Dendritic cell treated with granulocyte-macrophage colony-stimulating factor and Interleukin-4, amounts not matched to agents 40 ng/mL and 50 ng/mL, for 4 days (primary cell): Measurements from ENCODE around the gene MTRFR.
"Not testable (repeated sequence)": the region's sequence is repeated elsewhere in the genome, so short reads cannot be mapped to it uniquely, and the experiment has no call there.

Source experiments
- H3K27ac Mint-ChIP-seq: one replicate; pipeline ENCODE4 v1.8.0; 2022; ENCODE audit warnings: mild to moderate bottlenecking, mixed read lengths
- H3K27me3 Mint-ChIP-seq: one replicate; pipeline ENCODE4 v1.8.0; 2022; ENCODE audit warnings: mild to moderate bottlenecking, mixed read lengths
- H3K36me3 Mint-ChIP-seq: one replicate; pipeline ENCODE4 v1.8.0; 2022; ENCODE audit warnings: low read depth, mixed read lengths
- H3K4me1 Mint-ChIP-seq: one replicate; pipeline ENCODE4 v1.8.0; 2022; ENCODE audit warnings: low read depth, mixed read lengths
- H3K4me3 Mint-ChIP-seq: one replicate; pipeline ENCODE4 v1.8.0; 2022; ENCODE audit warnings: mild to moderate bottlenecking, moderate library complexity, mixed read lengths
- H3K9me3 Mint-ChIP-seq: one replicate; pipeline ENCODE4 v1.8.0; 2022; ENCODE audit warnings: mixed read lengths
- intact Hi-C: fragments of 100-400 bp; cut with micrococcal nuclease; formaldehyde crosslinking; loops from one replicate; pipeline ENCODE4 v1.15.0; 2022

Gene MTRFR

DNA sequence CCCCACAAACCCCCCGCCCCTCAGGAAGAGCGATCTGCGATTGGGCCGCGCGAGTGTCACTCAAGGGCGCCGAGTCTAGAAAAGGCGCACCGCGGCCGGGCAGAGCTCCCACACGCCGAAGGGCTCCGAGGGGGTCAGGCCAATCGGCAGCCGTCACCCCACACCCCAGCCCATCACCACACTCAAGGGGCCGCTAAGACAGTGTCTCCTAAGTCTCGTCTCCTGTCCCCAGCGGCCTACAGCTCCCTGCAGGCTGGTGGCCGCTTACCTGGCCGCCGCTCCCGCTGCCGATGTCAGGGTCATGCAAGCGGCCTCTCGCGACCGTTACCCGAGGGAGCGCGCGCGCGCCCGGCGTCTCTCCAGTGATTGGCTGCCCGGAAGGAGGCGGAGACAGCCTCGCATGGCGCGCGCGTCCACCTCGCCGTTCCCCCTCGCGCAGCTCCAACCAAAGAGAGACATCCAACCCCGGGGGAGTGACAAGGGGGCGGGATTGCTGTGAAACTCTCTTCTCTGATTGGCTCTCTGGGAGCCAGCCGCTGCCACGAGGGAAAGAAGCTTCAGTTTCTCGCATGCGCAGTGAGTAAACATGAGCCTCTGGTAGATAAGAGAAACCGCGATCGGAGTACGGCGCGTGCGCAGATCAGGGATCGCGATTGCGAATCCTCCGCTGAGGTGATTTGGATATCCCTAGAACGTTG, at the start of gene MTRFR, which contains the start of gene MPHOSPH9:
Gene MTRFR (plus strand): TSS at position 630 of the 698 bp plus-strand sequence. CDS start 20,239 bp downstream, outside the sequence.
Gene MPHOSPH9 (minus strand): TSS at position 335 of the 698 bp plus-strand sequence. CDS start 2,777 bp downstream, outside the sequence.
- H3K36me3 Mint-ChIP-seq: peaks cover 43% of the 10 kb centered on the region
- H3K4me1 Mint-ChIP-seq: peaks cover 43% of the 10 kb centered on the region
- no peaks in the 10 kb centered on the region for H3K27me3 Mint-ChIP-seq
- peak within 1 kb of the TSS; percentile 99 for H3K4me3 Mint-ChIP-seq
- H3K27ac Mint-ChIP-seq: peak within 1 kb of the TSS; percentile 98
- no peaks in the 10 kb centered on the region for H3K9me3 Mint-ChIP-seq
- intact Hi-C loops: loop anchor here (5.0 to 10.0 kb wide), 2 partner anchors 251 to 368 kb away; partner anchors contain the start of gene ARL6IP4

DNA sequence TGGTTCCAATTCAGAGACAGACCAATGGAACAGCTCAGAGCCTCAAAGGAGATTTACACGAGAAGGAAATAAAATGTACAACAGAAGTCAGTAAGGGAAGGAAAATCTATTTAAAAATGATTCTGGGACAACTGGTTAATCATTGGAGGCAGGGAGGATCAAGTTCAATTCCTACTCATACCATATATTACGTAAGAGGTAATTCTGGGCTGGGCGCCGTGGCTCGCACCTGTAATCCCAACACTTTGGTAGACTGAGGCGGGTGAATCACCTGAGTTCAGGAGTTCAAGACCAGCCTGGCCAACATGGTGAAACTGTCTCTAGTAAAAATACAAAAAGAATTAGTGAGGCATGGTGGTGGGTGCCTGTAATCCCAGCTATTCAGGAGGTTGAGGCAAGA, 45.6 kb upstream of the MTRFR start:
- Mint-ChIP-seq H3K9me3 (no peaks in the 10 kb centered on the region), H3K27ac (no peak overlapping the region), H3K36me3 (peaks cover 86% of the 10 kb centered on the region), H3K4me1 (no peaks in the 10 kb centered on the region), H3K4me3 (no peak overlapping the region), H3K27me3 (no peaks in the 10 kb centered on the region)
- intact Hi-C loops: no loop called here

- Mint-ChIP-seq H3K27me3 (no peaks in the 10 kb centered on the region), H3K36me3 (peaks cover 78% of the 10 kb centered on the region), H3K4me1 (no peaks in the 10 kb centered on the region), H3K4me3 (no peak overlapping the region), H3K9me3 (no peaks in the 10 kb centered on the region), H3K27ac (no peak overlapping the region)
- intact Hi-C loops: no loop called here
Measured at GRCh38 chr12:123199936-123200335, 33.3 kb upstream of the MTRFR start.

GRCh38 chr12:123200414-123200813, 32.8 kb upstream of the MTRFR start:
- Mint-ChIP-seq H3K27me3 (no peaks in the 10 kb centered on the region), H3K4me1 (no peaks in the 10 kb centered on the region), H3K27ac (peak overlapping the region; percentile 28), H3K9me3 (no peaks in the 10 kb centered on the region), H3K4me3 (no peak overlapping the region), H3K36me3 (peaks cover 78% of the 10 kb centered on the region)
- intact Hi-C loops: no loop called here

- H3K4me1 Mint-ChIP-seq, H3K27me3 Mint-ChIP-seq, H3K4me3 Mint-ChIP-seq, H3K9me3 Mint-ChIP-seq, H3K27ac Mint-ChIP-seq, intact Hi-C loops: not testable (repeated sequence)
- H3K36me3 Mint-ChIP-seq: peaks cover 91% of the 10 kb centered on the region
Measured at GRCh38 chr12:123206794-123207193, 26.4 kb upstream of the MTRFR start.

DNA sequence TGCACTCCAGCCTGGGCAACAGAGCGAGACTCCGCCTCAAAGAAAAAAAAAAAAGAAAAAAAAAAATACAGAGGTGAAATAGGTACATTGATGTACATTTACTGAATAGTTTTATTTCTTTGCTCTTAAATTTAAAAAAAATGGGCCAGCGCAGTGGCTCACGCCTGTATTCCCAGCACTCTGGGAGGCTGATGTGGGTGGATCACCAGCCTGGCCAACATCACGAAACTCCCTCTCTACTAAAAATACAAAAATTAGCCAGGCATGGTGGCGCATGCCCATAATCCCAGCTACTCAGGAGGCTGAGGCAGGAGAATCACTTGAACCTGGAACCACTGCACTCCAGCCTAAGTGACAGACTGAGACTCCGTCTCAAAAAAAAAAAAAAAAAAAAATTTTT, 25.4 kb upstream of the MTRFR start:
- H3K4me3 Mint-ChIP-seq, H3K9me3 Mint-ChIP-seq, H3K27ac Mint-ChIP-seq, intact Hi-C loops, H3K4me1 Mint-ChIP-seq, H3K27me3 Mint-ChIP-seq: not testable (repeated sequence)
- peaks cover 90% of the 10 kb centered on the region for H3K36me3 Mint-ChIP-seq

GRCh38 chr12:123223241-123223668, 10.0 kb upstream of the MTRFR start:
- intact Hi-C loops: no loop called here
- Mint-ChIP-seq H3K4me3 (no peak overlapping the region), H3K36me3 (peaks cover 54% of the 10 kb centered on the region), H3K9me3 (no peaks in the 10 kb centered on the region), H3K27ac (no peak overlapping the region), H3K27me3 (no peaks in the 10 kb centered on the region), H3K4me1 (peaks cover under 1% of the 10 kb centered on the region)

GRCh38 chr12:123225443-123225842, 7.8 kb upstream of the MTRFR start:
- intact Hi-C loops: no loop called here
- Mint-ChIP-seq H3K27me3 (no peaks in the 10 kb centered on the region), H3K9me3 (no peaks in the 10 kb centered on the region), H3K27ac (peak overlapping the region; percentile 55), H3K36me3 (peaks cover 33% of the 10 kb centered on the region), H3K4me3 (no peak overlapping the region), H3K4me1 (peaks cover 13% of the 10 kb centered on the region)

DNA sequence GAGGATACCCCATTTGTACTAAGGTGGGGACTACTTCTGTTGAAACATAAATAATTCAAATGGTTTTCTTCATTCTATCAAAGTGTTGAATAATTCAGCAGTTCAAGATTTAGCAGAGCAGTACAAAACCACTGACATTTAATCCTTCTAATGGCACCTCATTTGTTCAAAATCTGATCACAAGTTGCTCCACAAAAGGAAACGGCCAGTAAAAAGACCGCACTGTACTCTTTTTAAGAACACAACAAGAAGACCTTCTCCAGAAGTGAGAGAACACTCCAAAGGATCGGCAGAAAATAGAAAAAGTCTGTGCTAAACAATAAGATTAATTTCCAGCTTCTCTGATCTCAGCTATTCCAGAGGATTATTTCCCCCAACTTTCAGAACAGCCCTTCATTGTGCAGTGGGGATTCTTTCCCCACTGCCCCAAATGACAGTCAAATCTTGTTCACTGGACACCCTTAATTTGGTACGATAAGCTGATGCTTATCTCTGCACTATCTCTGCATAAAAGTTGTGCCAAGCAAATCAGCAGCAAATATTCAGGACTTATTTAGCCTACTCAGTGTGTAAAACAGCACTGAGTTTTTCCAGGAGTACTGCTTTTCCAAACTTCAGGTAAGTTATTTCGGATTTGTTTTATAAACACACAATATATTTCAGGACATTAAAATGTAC, 5.5 kb upstream of the MTRFR start:
- no peak overlapping the region for H3K4me3 Mint-ChIP-seq
- H3K27me3 Mint-ChIP-seq: no peaks in the 10 kb centered on the region
- H3K27ac Mint-ChIP-seq: no peak overlapping the region
- no peaks in the 10 kb centered on the region for H3K9me3 Mint-ChIP-seq
- H3K4me1 Mint-ChIP-seq: peaks cover 30% of the 10 kb centered on the region
- intact Hi-C loops: no loop called here
- peaks cover 17% of the 10 kb centered on the region for H3K36me3 Mint-ChIP-seq

DNA sequence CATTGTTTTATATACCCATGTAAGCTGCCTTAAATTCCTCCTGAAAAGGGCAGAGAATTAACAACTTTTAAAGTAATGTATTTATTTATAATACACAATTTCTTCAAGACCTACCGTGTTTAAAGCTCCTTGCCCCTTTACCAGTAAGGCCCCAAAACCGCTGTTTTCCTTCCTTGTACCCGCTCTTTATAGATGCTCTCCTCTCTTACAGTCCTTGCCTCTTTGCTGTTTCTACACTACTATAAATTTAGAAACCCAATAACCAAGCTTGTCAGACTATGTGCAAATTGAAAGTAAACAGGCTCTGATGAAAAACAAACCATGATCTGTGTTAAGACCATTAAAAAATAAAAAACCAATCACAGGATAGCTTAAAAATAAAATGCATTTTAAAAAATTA, 4.2 kb upstream of the MTRFR start:
- peaks cover 30% of the 10 kb centered on the region for H3K4me1 Mint-ChIP-seq
- H3K27ac Mint-ChIP-seq: peak overlapping the region; percentile 63
- H3K27me3 Mint-ChIP-seq: no peaks in the 10 kb centered on the region
- no peaks in the 10 kb centered on the region for H3K9me3 Mint-ChIP-seq
- intact Hi-C loops: no loop called here
- peaks cover 30% of the 10 kb centered on the region for H3K36me3 Mint-ChIP-seq
- H3K4me3 Mint-ChIP-seq: peak overlapping the region; percentile 55

GRCh38 chr12:123231931-123232330, 1.3 kb upstream of the MTRFR start:
- Mint-ChIP-seq H3K4me1 (peaks cover 37% of the 10 kb centered on the region), H3K36me3 (peaks cover 40% of the 10 kb centered on the region), H3K4me3 (peak overlapping the region; percentile 99), H3K9me3 (no peaks in the 10 kb centered on the region), H3K27ac (peak overlapping the region; percentile 98), H3K27me3 (no peaks in the 10 kb centered on the region)
- intact Hi-C loops: loop anchor here (5.0 to 10.0 kb wide), 2 partner anchors 250 to 367 kb away; partner anchors contain the start of gene ARL6IP4

DNA sequence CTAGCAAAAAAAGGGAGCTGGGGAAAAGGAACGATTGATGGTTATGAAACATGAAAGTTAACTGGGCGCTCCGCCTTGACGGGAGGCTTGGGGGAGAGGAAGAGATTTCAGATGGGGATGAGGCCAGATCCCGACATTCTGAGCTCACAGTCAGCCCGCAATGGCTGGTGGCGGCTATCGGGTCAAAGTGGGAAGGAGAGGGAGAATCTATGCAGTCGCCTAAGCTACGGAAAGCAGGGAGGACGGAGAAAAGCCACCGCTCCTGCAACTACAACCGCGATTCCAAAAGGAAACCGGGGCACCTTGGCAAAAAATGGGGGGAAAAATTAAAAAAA, 797 bp upstream of the MTRFR start:
- peaks cover 38% of the 10 kb centered on the region for H3K4me1 Mint-ChIP-seq
- no peaks in the 10 kb centered on the region for H3K9me3 Mint-ChIP-seq
- peak overlapping the region; percentile 99 for H3K4me3 Mint-ChIP-seq
- H3K36me3 Mint-ChIP-seq: peaks cover 43% of the 10 kb centered on the region
- H3K27ac Mint-ChIP-seq: peak overlapping the region; percentile 98
- H3K27me3 Mint-ChIP-seq: no peaks in the 10 kb centered on the region
- intact Hi-C loops: loop anchor here (5.0 to 10.0 kb wide), 2 partner anchors 250 to 368 kb away; partner anchors contain the start of gene ARL6IP4

DNA sequence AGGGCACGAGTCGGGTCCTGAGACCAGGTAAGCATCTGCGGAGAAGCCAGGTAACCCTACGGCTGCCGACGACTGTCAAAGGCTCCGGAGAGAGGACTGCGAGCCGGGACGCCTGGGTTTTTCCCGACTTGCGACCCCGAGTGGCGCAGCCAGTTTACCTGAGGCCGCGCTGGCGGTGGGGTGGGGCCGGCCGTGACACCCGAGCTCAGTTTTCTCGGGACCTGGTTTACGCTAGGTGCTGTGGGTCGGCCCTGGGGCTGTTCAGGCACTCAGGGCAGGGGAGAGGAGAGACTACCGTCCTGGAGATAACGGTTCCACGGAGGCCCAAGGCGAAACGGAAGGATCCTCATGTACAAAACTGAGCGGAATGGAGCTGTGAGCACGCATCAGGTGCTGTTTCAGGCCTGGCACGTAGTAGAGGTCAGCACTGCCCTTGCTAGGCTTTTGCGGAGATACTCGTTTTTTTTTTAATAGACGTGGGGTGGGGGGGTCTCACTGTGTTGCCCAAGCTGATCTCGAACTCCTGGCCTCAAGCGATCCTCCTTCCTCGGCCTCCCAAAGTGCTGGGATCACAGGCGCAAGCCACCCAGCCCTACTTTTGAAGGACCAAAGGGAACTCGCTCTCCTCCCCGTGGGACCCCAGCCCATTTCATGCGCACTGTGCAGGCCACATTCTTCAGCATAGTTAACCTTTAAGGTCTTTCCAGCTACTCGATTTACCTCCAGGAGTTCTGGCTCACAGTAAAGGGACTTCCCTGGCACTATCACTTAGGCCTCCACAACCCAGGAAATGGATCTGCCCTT, 471 bp downstream of the MTRFR start:
- Mint-ChIP-seq H3K27me3 (no peaks in the 10 kb centered on the region), H3K4me1 (peaks cover 38% of the 10 kb centered on the region), H3K9me3 (no peaks in the 10 kb centered on the region), H3K36me3 (peaks cover 43% of the 10 kb centered on the region), H3K4me3 (peak overlapping the region; percentile 99), H3K27ac (peak overlapping the region; percentile 98)
- intact Hi-C loops: loop anchor here (5.0 to 10.0 kb wide), 2 partner anchors 251 to 369 kb away; partner anchors contain the start of gene ARL6IP4
